Spleen (tissue), 7 donors: ENCODE data around the gene LARP1.

Source experiments
- CTCF ChIP-seq, 11 experiments: fragments of 200-600 bp in 7 of 11; fragments of 450-650 bp in 4 of 11; sonication (generic) in 4 of 11; IDR thresholded peaks in 8 of 11; conservative IDR thresholded peaks in 3 of 11; 1 replicate in 7 of 11; 2 replicates in 4 of 11; pipeline versions ENCODE4 v1.4.0 to v1.8.0; 2016 to 2021; ENCODE audit warnings: antibody characterized with exemption in 11 of 11, inconsistent platforms in 4 of 11, mild to moderate bottlenecking in 1 of 11
- POLR2A ChIP-seq, 3 donors: fragments of 450-650 bp; IDR thresholded peaks; one replicate each; pipeline ENCODE4 v1.5.1; 2017; ENCODE audit warnings: antibody characterized with exemption in 3 of 3, mild to moderate bottlenecking in 1 of 3
- POLR2AphosphoS5 ChIP-seq, 3 donors: sonication (generic); formaldehyde crosslinking; IDR thresholded peaks; one replicate each; pipeline ENCODE4 v1.5.1; 2017; ENCODE audit warnings: antibody characterized with exemption in 3 of 3
- donor health status: DM: no; HTN: no; CAD: no; lungs with moderate emphysema.
- donor health status: DM: no; HTN: no; CAD: no.
- donor health status: DM: no; HTN: no; CAD: no.

GRCh38 chr5:154813736-154814135, 58.6 kb downstream of the LARP1 start:
- TF ChIP-seq CTCF (IDR thresholded peaks at IDR 0.05 in 8 of 11, conservative IDR thresholded peaks at IDR 0.05 in 3 of 11), result no peak
- TF ChIP-seq POLR2A (IDR thresholded peaks at IDR 0.05), result no peak
- TF ChIP-seq POLR2AphosphoS5 (IDR thresholded peaks at IDR 0.05), result peak in 2 of 3 donors; percentile 60 to 62
